Non-pigmented ciliary epithelial cell (primary cell): ENCODE data around the gene CERS2.

Experiments
- DNase-seq: peaks from one replicate; pipeline ENCODE4 v3.0.0-alpha.2; 2010; ENCODE audit warnings: low read depth

Gene CERS2

GRCh38 chr1:150974580-150975478 lies at the start of gene CERS2:
Gene CERS2, minus strand, starts transcription at chr1:150974835. Its CDS starts 5,745 bp downstream, at chr1:150969090.
- no peak for DNase-seq

GRCh38 chr1:151013518-151013917 lies 38.9 kb upstream of the CERS2 start:
- DNase-seq: no peak

- DNase-seq: no peak
Observed at GRCh38 chr1:151012684-151013471, 38.2 kb upstream of the CERS2 start.

GRCh38 chr1:151011154-151011850 lies 36.7 kb upstream of the CERS2 start:
- DNase-seq: no peak

GRCh38 chr1:151010346-151010726 lies 35.7 kb upstream of the CERS2 start:
- DNase-seq: no peak

- no peak for DNase-seq
Observed at GRCh38 chr1:151009674-151010345, 35.2 kb upstream of the CERS2 start.

GRCh38 chr1:151009206-151009587 lies 34.6 kb upstream of the CERS2 start:
- no peak for DNase-seq

GRCh38 chr1:151008244-151009205 lies 33.9 kb upstream of the CERS2 start, which contains the start of gene PRUNE1:
Gene PRUNE1, plus strand, starts transcription at chr1:151008449. Its CDS starts 184 bp downstream, at chr1:151008633.
- DNase-seq: peak; percentile 81

GRCh38 chr1:151007853-151008243 lies 33.2 kb upstream of the CERS2 start:
- no peak for DNase-seq

- peak; percentile 72 for DNase-seq
Observed at GRCh38 chr1:151006327-151007052, 31.9 kb upstream of the CERS2 start, which contains the start of gene MINDY1. Gene MINDY1, minus strand, starts transcription at chr1:151006902. Its CDS starts 4,285 bp downstream, at chr1:151002617.

GRCh38 chr1:151005729-151006319 lies 31.2 kb upstream of the CERS2 start:
- DNase-seq: no peak

GRCh38 chr1:151003180-151003579 lies 28.5 kb upstream of the CERS2 start:
- no peak for DNase-seq

GRCh38 chr1:151002611-151003010 lies 28.0 kb upstream of the CERS2 start:
- no peak for DNase-seq

- DNase-seq: no peak
Observed at GRCh38 chr1:151002051-151002450, 27.4 kb upstream of the CERS2 start.

- DNase-seq: no peak
Observed at GRCh38 chr1:151001602-151002001, 27.0 kb upstream of the CERS2 start.

- DNase-seq: no peak
Observed at GRCh38 chr1:151000408-151000807, 25.8 kb upstream of the CERS2 start.

GRCh38 chr1:150999926-151000325 lies 25.3 kb upstream of the CERS2 start:
- DNase-seq: no peak

- peak; percentile 85 for DNase-seq
Observed at GRCh38 chr1:150999051-150999674, 24.5 kb upstream of the CERS2 start.

GRCh38 chr1:150997949-150998348 lies 23.3 kb upstream of the CERS2 start:
- DNase-seq: no peak
